WTC11 (cell line): ENCODE data around the gene TM9SF4. TPM values are rescaled to one million over a fixed set of nuclear protein-coding genes. Genes with fewer than 3 reads are reported as not detected.

Experiments
- ATAC-seq: fragments of 200-7000 bp; cut with Tn5 transposase; 2 replicates; pipeline ENCODE4 v1.10.0; 2021; ENCODE audit warnings: mild to moderate bottlenecking, moderate library complexity
- CTCF ChIA-PET: fragments of 300-600 bp; sonication (Branson Sonifier 250); formaldehyde crosslinking; loops from one replicate; lab custom pipeline; 2021; ENCODE audit warnings: antibody characterized with exemption; lab: Charles Lee
- POLR2A ChIA-PET: fragments of 350-600 bp; sonication (Branson Sonifier 250); formaldehyde crosslinking; loops from one replicate; lab custom pipeline; 2021; ENCODE audit warnings: antibody characterized with exemption; lab: Charles Lee
- DNase-seq: peaks from one replicate; pipeline ENCODE4 v3.0.0; 2021; ENCODE audit warnings: low spot score
- H3K27ac Mint-ChIP-seq: 2 replicates; pipeline ENCODE4 v1.8.0; 2021; ENCODE audit warnings: mixed read lengths
- H3K27me3 Mint-ChIP-seq: 2 replicates; pipeline ENCODE4 v1.8.0; 2021; ENCODE audit warnings: low read depth, mild to moderate bottlenecking, moderate library complexity, mixed read lengths
- H3K36me3 Mint-ChIP-seq: 2 replicates; pipeline ENCODE4 v1.8.0; 2021; ENCODE audit warnings: mixed read lengths
- H3K4me1 Mint-ChIP-seq: 2 replicates; pipeline ENCODE4 v1.8.0; 2022; ENCODE audit warnings: mixed read lengths
- H3K4me3 Mint-ChIP-seq: 2 replicates; pipeline ENCODE4 v1.8.0; 2021; ENCODE audit warnings: mild to moderate bottlenecking, moderate library complexity, mixed read lengths
- H3K9me3 Mint-ChIP-seq: 2 replicates; pipeline ENCODE4 v1.8.0; 2021; ENCODE audit warnings: mixed read lengths
- ATF1 ChIP-seq: sonication (generic); formaldehyde crosslinking; IDR thresholded peaks from 2 replicates; pipeline ENCODE4 v1.8.1; 2023; ENCODE audit warnings: mild to moderate bottlenecking, moderate library complexity, missing genetic modification reagents
- CREB1 ChIP-seq: sonication (generic); formaldehyde crosslinking; IDR thresholded peaks from 2 replicates; pipeline ENCODE4 v1.8.0; 2023; ENCODE audit warnings: mild to moderate bottlenecking, missing genetic modification reagents
- EMX1 ChIP-seq: fragments of 250-450 bp; sonication (Bioruptor Pico); IDR thresholded peaks from 2 replicates; pipeline ENCODE4 v1.8.0; 2021; ENCODE audit warnings: mild to moderate bottlenecking
- GTF2I ChIP-seq: fragments of 250-450 bp; sonication (Bioruptor Pico); conservative IDR thresholded peaks from 2 replicates; pipeline ENCODE4 v1.4.0; 2021; ENCODE audit warnings: mild to moderate bottlenecking
- JUN ChIP-seq: sonication (generic); formaldehyde crosslinking; IDR thresholded peaks from 2 replicates; pipeline ENCODE4 v1.8.0; 2023; ENCODE audit warnings: mild to moderate bottlenecking, missing genetic modification reagents
- MYBL2 ChIP-seq: sonication (generic); formaldehyde crosslinking; IDR thresholded peaks from 2 replicates; pipeline ENCODE4 v1.8.1; 2023; ENCODE audit warnings: mild to moderate bottlenecking, moderate library complexity, missing genetic modification reagents
- OVOL2 ChIP-seq: fragments of 250-450 bp; sonication (Bioruptor Pico); IDR thresholded peaks from 2 replicates; pipeline ENCODE4 v1.9.0; 2021; ENCODE audit warnings: mild to moderate bottlenecking, borderline replicate concordance
- ZMAT4 ChIP-seq: fragments of 250-450 bp; sonication (Bioruptor Pico); IDR thresholded peaks from 2 replicates; pipeline ENCODE4 v1.9.0; 2021; ENCODE audit warnings: mild to moderate bottlenecking
- ZNF232 ChIP-seq: sonication (generic); formaldehyde crosslinking; IDR thresholded peaks from 2 replicates; pipeline ENCODE4 v1.8.0; 2022; ENCODE audit warnings: mild to moderate bottlenecking, missing genetic modification reagents
- ZNF317 ChIP-seq: sonication (generic); formaldehyde crosslinking; IDR thresholded peaks from 2 replicates; pipeline ENCODE4 v1.8.1; 2023; ENCODE audit warnings: low read depth, mild to moderate bottlenecking, moderate library complexity, missing genetic modification reagents, borderline replicate concordance
- ZNF396 ChIP-seq: fragments of 250-450 bp; sonication (Bioruptor Pico); IDR thresholded peaks from 2 replicates; pipeline ENCODE4 v1.8.0; 2021; ENCODE audit warnings: mild to moderate bottlenecking, moderate library complexity, borderline replicate concordance
- ZNF512 ChIP-seq: sonication (generic); formaldehyde crosslinking; IDR thresholded peaks from 2 replicates; pipeline ENCODE4 v1.8.1; 2022; ENCODE audit warnings: missing genetic modification reagents, borderline replicate concordance
- total RNA-seq: library from RNA; stranded (reverse); gene quantifications from 3 replicates; pipeline ENCODE4 v1.2.3, GENCODE V29; 2021
- TF ChIP-seq, protein P1 (sequence below): sonication (generic); formaldehyde crosslinking; IDR thresholded peaks from 2 replicates; pipeline ENCODE4 v1.8.1; 2022; ENCODE audit warnings: mild to moderate bottlenecking, missing genetic modification reagents, moderate library complexity, borderline replicate concordance
- TF ChIP-seq, protein P2 (sequence below): sonication (generic); formaldehyde crosslinking; IDR thresholded peaks from 2 replicates; pipeline ENCODE4 v1.8.0; 2022; ENCODE audit warnings: mild to moderate bottlenecking, missing genetic modification reagents
- TF ChIP-seq, protein P3 (sequence below): sonication (generic); formaldehyde crosslinking; IDR thresholded peaks from 2 replicates; pipeline ENCODE4 v1.8.1; 2023; ENCODE audit warnings: mild to moderate bottlenecking, missing genetic modification reagents, moderate library complexity
- TF ChIP-seq, protein P4 (sequence below): fragments of 250-450 bp; sonication (Bioruptor Pico); IDR thresholded peaks from 2 replicates; pipeline ENCODE4 v1.9.0; 2021; ENCODE audit warnings: moderate library complexity, mild to moderate bottlenecking, inconsistent platforms, borderline replicate concordance
- TF ChIP-seq, protein P5 (sequence below): sonication (generic); formaldehyde crosslinking; IDR thresholded peaks from 2 replicates; pipeline ENCODE4 v1.8.0; 2022; ENCODE audit warnings: mild to moderate bottlenecking, missing genetic modification reagents

TM9SF4 gene
- total RNA-seq, 1 experiment from 2014 or later: 44.8 TPM

- DNase-seq (no peak), ATAC-seq (no peak)
- Mint-ChIP-seq H3K9me3 (no peaks in the 10 kb centered on the region), H3K27me3 (no peaks in the 10 kb centered on the region), H3K4me1 (no peaks in the 10 kb centered on the region), H3K27ac (no peak overlapping the region), H3K4me3 (no peak overlapping the region), H3K36me3 (peaks cover 58% of the 10 kb centered on the region)
- ChIA-PET POLR2A (no interaction called here), CTCF (no interaction called here)
- TF ChIP-seq ZNF512 (no peak), OVOL2 (no peak), ZNF232 (CRISPR knock-in tag) (no peak), CREB1 (CRISPR knock-in tag) (no peak)
- TF ChIP-seq, protein P1, sequence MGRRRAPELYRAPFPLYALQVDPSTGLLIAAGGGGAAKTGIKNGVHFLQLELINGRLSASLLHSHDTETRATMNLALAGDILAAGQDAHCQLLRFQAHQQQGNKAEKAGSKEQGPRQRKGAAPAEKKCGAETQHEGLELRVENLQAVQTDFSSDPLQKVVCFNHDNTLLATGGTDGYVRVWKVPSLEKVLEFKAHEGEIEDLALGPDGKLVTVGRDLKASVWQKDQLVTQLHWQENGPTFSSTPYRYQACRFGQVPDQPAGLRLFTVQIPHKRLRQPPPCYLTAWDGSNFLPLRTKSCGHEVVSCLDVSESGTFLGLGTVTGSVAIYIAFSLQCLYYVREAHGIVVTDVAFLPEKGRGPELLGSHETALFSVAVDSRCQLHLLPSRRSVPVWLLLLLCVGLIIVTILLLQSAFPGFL: no peak
Measured at GRCh38 chr20:32215147-32215546, 105.6 kb downstream of the TM9SF4 start.

DNA sequence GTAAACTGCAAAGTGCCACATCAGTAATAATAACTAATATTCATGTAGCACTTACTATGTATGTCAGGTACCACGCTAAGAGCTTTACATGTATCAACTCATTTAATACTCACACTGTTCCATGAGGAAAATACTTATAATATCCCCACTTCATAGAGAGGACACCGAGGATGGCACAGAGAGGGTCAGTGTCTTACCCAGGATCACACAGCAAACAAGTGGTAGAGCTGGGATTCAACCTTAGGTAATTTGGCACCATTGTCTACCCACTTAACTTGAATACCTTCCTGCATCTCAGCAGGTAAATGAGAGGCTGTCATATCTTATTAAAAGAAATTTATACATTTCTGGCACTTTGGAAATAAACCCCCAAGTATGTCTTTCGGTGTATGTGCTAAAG lies 106.2 kb downstream of the TM9SF4 start:
- Mint-ChIP-seq H3K27ac (no peak overlapping the region), H3K9me3 (no peaks in the 10 kb centered on the region), H3K4me3 (no peak overlapping the region), H3K36me3 (peaks cover 56% of the 10 kb centered on the region), H3K4me1 (no peaks in the 10 kb centered on the region), H3K27me3 (no peaks in the 10 kb centered on the region)
- no peak for ATAC-seq
- no peak for DNase-seq
- ChIA-PET CTCF (no interaction called here), POLR2A (no interaction called here)
- TF ChIP-seq, protein P2, sequence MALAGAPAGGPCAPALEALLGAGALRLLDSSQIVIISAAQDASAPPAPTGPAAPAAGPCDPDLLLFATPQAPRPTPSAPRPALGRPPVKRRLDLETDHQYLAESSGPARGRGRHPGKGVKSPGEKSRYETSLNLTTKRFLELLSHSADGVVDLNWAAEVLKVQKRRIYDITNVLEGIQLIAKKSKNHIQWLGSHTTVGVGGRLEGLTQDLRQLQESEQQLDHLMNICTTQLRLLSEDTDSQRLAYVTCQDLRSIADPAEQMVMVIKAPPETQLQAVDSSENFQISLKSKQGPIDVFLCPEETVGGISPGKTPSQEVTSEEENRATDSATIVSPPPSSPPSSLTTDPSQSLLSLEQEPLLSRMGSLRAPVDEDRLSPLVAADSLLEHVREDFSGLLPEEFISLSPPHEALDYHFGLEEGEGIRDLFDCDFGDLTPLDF (CRISPR knock-in tag): no peak
- TF ChIP-seq ZMAT4 (no peak), JUN (CRISPR knock-in tag) (no peak), MYBL2 (CRISPR knock-in tag) (no peak), ZNF396 (CRISPR knock-in tag) (no peak), ZNF232 (CRISPR knock-in tag) (no peak), ZNF317 (CRISPR knock-in tag) (no peak), GTF2I (CRISPR knock-in tag) (no peak), ATF1 (no peak)
- TF ChIP-seq, protein P3, sequence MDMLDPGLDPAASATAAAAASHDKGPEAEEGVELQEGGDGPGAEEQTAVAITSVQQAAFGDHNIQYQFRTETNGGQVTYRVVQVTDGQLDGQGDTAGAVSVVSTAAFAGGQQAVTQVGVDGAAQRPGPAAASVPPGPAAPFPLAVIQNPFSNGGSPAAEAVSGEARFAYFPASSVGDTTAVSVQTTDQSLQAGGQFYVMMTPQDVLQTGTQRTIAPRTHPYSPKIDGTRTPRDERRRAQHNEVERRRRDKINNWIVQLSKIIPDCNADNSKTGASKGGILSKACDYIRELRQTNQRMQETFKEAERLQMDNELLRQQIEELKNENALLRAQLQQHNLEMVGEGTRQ: no peak
- TF ChIP-seq, protein P4, sequence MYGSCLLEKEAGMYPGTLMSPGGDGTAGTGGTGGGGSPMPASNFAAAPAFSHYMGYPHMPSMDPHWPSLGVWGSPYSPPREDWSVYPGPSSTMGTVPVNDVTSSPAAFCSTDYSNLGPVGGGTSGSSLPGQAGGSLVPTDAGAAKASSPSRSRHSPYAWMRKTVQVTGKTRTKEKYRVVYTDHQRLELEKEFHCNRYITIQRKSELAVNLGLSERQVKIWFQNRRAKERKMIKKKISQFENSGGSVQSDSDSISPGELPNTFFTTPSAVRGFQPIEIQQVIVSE (CRISPR knock-in tag): no peak

DNA sequence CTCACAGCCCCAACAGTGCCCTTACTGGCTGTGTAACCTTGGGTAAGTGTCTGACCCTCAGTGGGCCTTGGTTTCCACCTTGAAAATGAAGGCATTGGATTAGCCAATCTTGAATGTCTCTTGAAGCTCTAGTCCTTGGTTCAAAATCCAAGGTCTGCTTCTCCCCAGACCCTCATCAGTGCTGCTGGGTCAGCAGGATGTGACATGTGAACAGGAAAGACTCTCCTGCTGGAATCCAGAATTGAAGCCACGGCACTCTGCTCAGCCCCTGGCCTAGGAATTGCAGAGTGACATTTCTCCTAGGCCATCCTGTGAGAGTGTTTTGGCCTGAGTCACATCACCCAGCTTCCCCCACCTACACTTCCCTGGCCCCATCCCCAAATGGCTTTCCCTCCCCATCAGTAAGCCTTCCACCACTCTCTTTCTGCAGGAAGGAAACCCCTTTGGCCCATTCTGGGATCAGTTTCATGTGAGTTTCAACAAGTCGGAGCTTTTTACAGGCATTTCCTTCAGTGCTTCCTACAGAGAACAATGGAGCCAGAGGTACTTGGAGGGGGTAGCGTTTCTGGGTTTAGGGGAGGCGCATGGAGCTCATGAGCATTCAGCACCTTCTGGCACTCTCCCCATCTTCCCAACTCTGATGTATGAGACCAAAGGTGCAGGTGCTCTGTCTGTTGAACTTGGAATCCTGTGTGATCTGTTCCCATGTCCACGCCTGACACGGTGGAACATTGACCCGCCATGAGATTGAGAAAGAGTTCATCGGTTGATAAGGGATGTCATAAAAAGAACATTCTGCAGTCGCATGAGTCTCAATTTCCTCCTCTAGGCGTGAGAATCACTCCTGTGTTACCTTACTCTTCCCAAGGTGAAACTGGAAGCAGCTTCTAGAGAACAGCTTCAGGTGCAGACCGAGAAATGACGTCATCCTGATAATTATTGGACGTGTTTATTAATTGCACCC lies 106.9 kb downstream of the TM9SF4 start:
- TF ChIP-seq EMX1 (CRISPR knock-in tag): no peak
- TF ChIP-seq, protein P5, sequence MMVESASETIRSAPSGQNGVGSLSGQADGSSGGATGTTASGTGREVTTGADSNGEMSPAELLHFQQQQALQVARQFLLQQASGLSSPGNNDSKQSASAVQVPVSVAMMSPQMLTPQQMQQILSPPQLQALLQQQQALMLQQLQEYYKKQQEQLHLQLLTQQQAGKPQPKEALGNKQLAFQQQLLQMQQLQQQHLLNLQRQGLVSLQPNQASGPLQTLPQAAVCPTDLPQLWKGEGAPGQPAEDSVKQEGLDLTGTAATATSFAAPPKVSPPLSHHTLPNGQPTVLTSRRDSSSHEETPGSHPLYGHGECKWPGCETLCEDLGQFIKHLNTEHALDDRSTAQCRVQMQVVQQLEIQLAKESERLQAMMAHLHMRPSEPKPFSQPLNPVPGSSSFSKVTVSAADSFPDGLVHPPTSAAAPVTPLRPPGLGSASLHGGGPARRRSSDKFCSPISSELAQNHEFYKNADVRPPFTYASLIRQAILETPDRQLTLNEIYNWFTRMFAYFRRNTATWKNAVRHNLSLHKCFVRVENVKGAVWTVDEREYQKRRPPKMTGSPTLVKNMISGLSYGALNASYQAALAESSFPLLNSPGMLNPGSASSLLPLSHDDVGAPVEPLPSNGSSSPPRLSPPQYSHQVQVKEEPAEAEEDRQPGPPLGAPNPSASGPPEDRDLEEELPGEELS (CRISPR knock-in tag): no peak
- H3K27me3 Mint-ChIP-seq: no peaks in the 10 kb centered on the region
- POLR2A ChIA-PET: no interaction called here
- H3K4me3 Mint-ChIP-seq: no peak overlapping the region
- H3K4me1 Mint-ChIP-seq: no peaks in the 10 kb centered on the region
- H3K36me3 Mint-ChIP-seq: peaks cover 57% of the 10 kb centered on the region
- DNase-seq: no peak
- CTCF ChIA-PET: no interaction called here
- no peak for ATAC-seq
- H3K27ac Mint-ChIP-seq: no peak overlapping the region
- no peaks in the 10 kb centered on the region for H3K9me3 Mint-ChIP-seq
